Hippocampal formation (tissue), 2 donors: ENCODE data around the gene ERCC1.

Experiments
- DNase-seq, 2 donors: peaks; one replicate each; lab custom pipeline; 2025; lab: John Stamatoyannopoulos, UW

The ERCC1 gene

DNA sequence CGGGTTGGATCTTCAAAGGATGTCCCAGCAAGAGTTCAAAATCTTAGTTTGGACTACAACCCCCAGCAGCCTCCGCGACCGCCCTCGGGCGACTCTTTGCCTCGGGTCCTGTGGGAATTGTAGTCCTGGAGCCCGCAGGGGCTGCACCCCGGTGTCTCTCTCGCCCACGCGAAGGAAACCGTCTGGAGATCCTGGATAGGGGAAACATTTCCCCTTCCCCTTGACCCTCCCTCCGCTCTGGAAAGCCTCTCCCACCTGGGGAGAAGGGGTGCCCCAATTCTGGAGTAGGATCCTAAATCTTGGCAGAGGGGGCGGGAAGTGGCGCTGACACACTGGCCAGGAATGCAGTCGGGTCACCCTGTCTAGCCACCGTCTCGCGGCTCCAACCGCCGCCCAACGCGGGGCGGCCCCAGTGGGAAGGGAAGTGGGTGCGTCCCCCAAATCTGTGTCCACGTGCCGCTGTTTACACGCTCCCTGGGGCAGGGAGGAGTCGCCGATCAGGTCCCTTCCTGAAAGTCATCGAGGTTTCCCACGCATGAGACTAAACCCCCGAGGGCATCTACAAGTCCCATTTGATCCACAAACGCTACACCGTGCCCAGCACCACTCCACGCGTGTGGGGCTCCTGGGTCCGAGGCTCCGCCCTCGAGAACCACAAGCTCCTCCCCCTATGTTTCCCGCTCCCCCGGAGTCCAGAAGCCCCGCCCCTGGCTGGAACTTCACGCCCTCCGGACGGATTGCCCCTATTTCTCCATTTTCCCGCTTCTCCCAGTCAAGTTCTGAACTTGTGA lies 18.1 kb downstream of the ERCC1 start:
- peak; percentile 85 to 86 for DNase-seq

GRCh38 chr19:45404557-45405434 lies 18.9 kb downstream of the ERCC1 start, which contains the start of gene PPP1R13L:
TSS of gene PPP1R13L (minus strand) at chr19:45405069. CDS start at chr19:45398318, 6,751 bp downstream.
- no peak for DNase-seq

- no peak for DNase-seq
Measured at GRCh38 chr19:45403781-45404556, 19.7 kb downstream of the ERCC1 start.

- DNase-seq: no peak
Measured at GRCh38 chr19:45403272-45403671, 20.4 kb downstream of the ERCC1 start.

GRCh38 chr19:45402298-45403061 lies 21.2 kb downstream of the ERCC1 start:
- DNase-seq: no peak

GRCh38 chr19:45401815-45402214 lies 21.9 kb downstream of the ERCC1 start:
- no peak for DNase-seq

DNA sequence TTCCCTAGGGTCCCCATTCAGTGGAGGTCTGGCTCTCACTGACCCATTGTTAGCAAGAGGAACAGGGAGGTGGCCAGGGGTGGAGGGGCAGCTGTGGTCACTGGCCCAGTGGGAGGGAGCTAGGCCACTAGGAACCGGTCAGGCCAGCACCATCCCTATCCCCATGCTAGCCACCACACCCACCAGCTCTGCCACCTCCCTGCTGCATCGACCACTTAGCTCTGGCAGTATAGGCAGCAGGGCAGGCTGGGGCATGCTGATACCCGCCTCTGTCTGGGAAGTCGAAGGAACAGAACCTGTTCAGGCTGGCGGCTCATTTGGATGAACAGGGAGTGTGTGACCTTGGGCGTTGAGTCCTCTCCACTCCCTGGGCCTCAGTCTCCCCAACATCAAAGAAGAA lies 23.5 kb downstream of the ERCC1 start:
- DNase-seq: no peak

DNA sequence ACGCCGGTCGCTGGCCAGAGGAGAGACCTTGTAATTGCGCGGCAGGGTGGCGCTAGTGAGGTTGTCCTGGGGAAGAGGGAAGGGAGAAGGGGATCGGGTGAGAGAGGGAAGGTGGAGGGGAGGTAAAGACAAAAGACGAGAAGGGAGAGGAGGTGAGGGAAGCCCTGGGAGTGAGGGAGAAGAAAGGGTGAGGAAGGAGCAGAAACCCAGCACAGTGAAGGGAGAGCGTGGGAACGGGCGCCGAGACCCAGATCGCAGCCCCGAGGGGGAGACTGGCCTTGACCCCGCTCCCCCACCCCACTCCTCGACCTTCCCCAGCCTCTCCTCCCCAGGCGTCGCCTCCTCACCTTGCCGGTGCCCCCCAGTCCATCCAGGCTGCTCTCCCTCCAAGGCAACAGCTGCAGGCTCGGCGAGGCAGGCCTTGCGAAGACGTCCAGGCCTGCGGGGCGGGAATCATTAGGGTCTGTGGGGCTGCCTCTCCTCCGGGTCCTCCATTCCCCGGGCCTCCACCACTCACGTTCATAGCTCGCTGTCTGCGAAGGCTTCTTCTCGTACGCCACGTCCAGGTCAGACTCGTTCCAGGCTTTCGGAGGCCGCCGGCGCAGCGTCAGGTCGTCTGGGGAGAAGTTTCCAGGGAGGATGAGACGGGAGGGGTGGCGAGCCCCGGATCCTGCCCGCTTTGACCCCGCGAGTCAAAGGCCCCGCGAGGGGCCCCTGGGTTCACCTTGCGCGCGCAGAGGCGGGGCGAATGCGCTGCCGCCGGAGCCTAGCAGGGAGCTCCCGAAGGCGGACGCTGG lies 27.7 kb downstream of the ERCC1 start:
- no peak for DNase-seq

- DNase-seq: no peak
Measured at GRCh38 chr19:45391871-45392665, 31.6 kb downstream of the ERCC1 start.

GRCh38 chr19:45391346-45391745 lies 32.4 kb downstream of the ERCC1 start:
- DNase-seq: no peak

DNA sequence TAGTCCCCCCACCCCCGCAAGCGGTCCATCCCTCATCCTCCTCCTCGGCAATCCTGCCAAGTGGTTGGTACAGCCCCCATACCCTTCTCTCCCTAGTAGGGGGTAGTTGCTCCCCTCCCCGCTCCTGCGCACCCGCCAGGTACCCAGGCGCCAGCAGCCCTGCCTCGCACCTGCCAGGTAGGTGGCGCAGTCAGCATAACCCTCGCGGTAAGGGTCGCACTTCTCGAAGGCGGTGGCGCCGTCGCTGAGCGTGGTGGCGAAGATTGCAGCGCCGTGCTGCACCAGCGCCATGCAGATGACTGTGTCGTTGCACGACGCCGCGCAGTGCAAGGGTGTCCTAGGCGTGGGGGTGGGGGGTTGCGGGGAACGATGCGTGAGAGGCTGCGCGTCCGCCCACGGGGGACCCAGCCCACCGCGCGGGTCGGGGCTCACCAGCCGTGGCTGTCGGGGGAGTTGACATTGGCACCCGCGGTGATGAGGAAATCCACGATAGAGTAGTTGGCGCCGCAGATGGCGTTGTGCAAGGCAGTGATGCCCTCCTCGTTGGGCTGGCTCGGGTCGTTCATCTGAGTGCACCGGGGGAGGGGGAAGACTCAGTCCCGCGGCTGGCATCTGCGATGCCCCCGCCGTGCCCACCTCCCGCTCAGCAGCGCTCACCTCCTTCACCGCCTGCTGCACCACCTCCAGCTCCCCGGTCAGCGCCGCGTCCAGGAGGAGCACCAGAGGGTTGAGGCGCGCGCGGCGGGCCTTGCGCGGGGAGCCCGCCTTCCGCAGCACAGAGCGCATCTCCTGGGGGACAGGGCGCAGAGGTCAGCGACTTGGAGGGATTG lies 38.1 kb downstream of the ERCC1 start:
- DNase-seq: no peak

- no peak for DNase-seq
Measured at GRCh38 chr19:45382426-45382825, 41.3 kb downstream of the ERCC1 start.

DNA sequence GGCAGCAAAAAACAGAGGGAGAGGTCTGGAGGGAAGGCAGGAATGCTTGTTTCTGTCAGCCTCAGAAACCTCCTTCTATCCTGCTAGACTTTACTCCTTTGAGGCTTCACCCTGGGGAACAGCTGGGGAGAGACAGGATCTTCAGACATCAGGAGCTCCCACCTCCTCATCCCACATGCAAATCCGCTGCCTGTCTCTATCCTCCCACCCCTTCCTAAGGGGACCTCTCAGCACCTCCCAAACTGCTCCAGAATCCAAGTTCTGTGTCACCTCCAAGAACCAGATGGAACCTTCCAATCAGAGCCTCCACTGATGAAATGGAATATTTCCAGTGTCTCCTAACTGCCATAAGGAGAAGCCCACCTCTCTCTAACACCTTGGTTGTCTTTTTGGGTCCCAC lies 43.6 kb downstream of the ERCC1 start:
- no peak for DNase-seq

DNA sequence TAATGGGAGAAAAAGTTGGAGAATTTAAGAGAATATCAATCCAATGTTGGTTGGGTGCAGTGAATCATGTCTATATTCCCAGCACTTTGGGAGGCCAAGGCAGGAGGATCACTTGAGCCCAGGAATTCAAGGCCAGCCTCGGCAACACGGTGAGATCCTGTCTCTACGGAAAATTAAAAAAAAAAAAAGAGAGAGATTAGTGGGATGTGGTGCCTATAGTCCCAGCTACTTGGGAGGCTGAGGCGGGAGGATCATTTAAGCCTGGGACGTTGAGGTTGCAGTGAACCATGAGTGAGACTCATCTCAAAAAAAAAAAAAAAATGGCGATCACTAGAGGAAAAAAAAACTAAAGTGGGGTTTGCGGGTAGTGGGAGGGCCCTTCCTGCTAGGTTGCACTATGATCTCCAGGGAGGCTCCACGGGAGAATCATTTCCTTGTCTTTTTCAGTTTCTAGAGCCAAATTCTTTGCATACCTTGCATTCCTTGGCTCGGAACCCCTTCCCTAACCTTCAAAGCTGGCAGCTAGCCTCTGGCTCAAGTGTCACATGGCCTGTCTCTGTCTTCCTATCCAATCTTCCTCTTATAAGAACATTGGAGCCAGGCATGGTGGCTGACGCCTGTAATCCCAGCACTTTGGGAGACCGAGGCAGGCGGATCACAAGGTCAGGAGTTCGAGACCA lies 47.5 kb downstream of the ERCC1 start:
- DNase-seq: no peak

GRCh38 chr19:45370410-45371204 lies 53.1 kb downstream of the ERCC1 start, which contains the start of gene ERCC2:
TSS of gene ERCC2 (minus strand) at chr19:45370573. CDS start at chr19:45370540, 33 bp downstream.
- DNase-seq: peak; percentile 95 to 99

DNA sequence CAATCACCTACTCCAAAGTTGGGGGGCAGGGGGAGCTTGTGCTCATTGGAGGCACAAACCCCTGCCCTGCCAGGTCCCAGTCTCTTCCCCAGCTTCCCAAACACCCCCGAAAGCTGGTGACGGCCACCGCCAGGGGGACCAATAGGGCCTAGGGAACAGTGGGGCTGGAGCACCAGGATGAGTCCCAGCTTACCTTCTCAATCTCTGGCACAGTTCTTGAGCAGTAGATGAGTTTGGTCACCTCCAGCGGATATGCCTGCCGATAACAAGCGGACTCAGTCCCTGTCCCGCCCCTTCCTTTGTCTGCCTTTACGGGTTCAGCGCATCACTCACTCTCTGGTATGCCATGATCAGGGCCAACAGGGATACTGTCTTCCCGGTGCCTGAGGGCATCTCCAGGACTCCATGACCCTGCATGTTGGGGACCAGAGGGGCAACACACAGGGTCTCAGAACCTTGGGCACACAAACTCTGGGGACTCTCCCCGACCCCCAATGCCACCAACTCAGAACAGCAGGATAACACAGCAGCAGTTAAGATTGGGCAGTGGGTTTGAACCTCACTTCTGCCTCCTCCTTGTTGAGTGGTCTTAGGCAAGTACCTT lies 54.9 kb downstream of the ERCC1 start:
- no peak for DNase-seq

DNA sequence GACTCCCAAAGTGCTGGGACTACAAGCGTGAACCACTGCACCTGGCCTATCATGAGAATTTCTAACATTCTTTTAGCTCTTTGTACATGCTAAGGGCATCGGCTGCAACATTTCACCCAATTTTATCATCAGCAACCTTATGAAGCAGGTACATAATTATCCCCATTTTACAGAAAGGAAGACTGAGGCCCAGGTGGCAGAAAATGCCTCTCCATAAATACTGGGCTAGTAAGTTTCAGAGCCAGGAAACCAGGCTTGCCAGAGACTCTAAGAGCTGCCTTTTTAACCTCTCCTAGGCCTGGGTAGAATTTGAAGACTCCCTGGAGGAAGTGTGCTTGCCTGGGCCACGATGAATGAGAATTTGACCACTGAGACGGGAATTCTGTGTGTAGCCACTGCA lies 55.6 kb downstream of the ERCC1 start:
- DNase-seq: no peak
